Neural cell (in vitro differentiated cells): Measurements from ENCODE around the gene SH3PXD2B.

Experiments used
- EP300 ChIP-seq: fragments of 450-650 bp; conservative IDR thresholded peaks from 2 replicates; pipeline ENCODE4 v1.6.1; 2014; ENCODE audit warnings: antibody characterized with exemption, mild to moderate bottlenecking, moderate library complexity; ENCODE audit not compliant: poor library complexity, severe bottlenecking
- EZH2 ChIP-seq: fragments of 200-600, 300-800 bp; shearing (Covaris generic), sonication (generic); IDR thresholded peaks from 2 replicates; pipeline ENCODE4 v1.6.1; 2014; ENCODE audit warnings: antibody characterized with exemption, low read length, borderline replicate concordance, mild to moderate bottlenecking; ENCODE audit not compliant: insufficient read depth, poor library complexity, severe bottlenecking
- POLR2AphosphoS5 ChIP-seq: IDR thresholded peaks from 2 replicates; pipeline ENCODE4 v1.6.1; 2012
- RAD21 ChIP-seq: fragments of 450-650 bp; conservative IDR thresholded peaks from 2 replicates; pipeline ENCODE4 v1.6.1; 2014; ENCODE audit warnings: antibody characterized with exemption, mild to moderate bottlenecking, moderate library complexity
- SMC3 ChIP-seq: fragments of 450-650 bp; conservative IDR thresholded peaks from 2 replicates; pipeline ENCODE4 v1.6.1; 2014; ENCODE audit warnings: antibody characterized with exemption, mild to moderate bottlenecking, moderate library complexity; ENCODE audit not compliant: poor library complexity
- TAF1 ChIP-seq: IDR thresholded peaks from 2 replicates; pipeline ENCODE4 v1.6.1; 2012; ENCODE audit warnings: low read depth
- TF ChIP-seq, protein P1 (sequence below): fragments of 450-650 bp; IDR thresholded peaks from 2 replicates; pipeline ENCODE4 v1.5.1; 2014; ENCODE audit warnings: antibody characterized with exemption, mild to moderate bottlenecking, moderate library complexity; ENCODE audit not compliant: poor library complexity, severe bottlenecking

DNA sequence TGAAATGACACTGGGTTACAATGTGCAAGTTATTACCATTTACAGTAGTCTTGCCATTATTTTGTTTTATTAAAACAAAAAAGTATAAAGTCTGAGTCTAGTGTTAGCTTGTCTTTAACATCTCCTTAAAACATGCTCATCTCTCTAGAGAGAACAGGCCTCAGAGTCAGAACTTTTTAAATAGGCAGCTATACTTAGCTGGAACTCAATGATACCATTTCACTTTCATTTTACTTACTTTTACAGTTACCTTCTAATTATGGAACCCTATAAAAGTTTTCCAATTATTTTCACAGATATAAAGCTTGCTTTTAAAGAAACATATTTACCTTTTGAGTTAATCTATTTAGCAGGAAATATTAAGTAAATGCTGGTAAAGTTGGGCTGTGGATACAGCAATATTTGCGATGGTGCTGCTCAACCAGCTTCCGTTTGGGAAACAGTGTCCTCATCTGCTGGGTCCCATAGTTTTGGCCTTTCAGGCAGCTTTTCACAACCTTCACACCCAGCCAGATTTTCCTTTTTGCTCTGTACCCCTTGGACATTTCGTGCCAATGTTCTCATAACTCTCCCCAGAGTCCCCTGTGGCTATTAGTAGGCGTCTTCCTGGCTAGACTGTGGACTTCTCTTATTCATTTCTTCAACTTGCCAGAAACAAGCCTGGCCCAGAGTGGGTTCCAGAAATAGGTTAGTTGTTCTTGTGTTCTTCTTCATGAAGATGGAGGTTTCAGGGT is 134.4 kb downstream of the SH3PXD2B start:
- TF ChIP-seq, protein P1, sequence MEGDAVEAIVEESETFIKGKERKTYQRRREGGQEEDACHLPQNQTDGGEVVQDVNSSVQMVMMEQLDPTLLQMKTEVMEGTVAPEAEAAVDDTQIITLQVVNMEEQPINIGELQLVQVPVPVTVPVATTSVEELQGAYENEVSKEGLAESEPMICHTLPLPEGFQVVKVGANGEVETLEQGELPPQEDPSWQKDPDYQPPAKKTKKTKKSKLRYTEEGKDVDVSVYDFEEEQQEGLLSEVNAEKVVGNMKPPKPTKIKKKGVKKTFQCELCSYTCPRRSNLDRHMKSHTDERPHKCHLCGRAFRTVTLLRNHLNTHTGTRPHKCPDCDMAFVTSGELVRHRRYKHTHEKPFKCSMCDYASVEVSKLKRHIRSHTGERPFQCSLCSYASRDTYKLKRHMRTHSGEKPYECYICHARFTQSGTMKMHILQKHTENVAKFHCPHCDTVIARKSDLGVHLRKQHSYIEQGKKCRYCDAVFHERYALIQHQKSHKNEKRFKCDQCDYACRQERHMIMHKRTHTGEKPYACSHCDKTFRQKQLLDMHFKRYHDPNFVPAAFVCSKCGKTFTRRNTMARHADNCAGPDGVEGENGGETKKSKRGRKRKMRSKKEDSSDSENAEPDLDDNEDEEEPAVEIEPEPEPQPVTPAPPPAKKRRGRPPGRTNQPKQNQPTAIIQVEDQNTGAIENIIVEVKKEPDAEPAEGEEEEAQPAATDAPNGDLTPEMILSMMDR = no peak
- TF ChIP-seq EZH2 = no peak
- TF ChIP-seq TAF1 = no peak
- TF ChIP-seq RAD21 = no peak
- TF ChIP-seq SMC3 = no peak
- no peak for TF ChIP-seq POLR2AphosphoS5
- no peak for TF ChIP-seq EP300
